Measurements from ENCODE around the gene HOXA13.

- TF ChIP-seq CTCF (IDR thresholded peaks at IDR 0.05; ENCODE audit: low read depth, low read length) (no peak), EZH2phosphoT487 (IDR thresholded peaks at IDR 0.05; ENCODE audit: low read depth) (no peak)
Measured at GRCh38 chr7:27245798-27246691, 46.2 kb upstream of the HOXA13 start.
